HG02885 (cell line): Measurements from ENCODE around the gene PROP1.
"Not testable (repeated sequence)": the region's sequence is repeated elsewhere in the genome, so short reads cannot be mapped to it uniquely, and the experiment has no call there.

Experiments used
- ATAC-seq: cut with Tn5 transposase; IDR thresholded peaks from one replicate; pipeline ENCODE4 v1.9.1; 2021; ENCODE audit warnings: mild to moderate bottlenecking; ENCODE audit not compliant: unreplicated experiment, poor library complexity

The PROP1 gene

DNA sequence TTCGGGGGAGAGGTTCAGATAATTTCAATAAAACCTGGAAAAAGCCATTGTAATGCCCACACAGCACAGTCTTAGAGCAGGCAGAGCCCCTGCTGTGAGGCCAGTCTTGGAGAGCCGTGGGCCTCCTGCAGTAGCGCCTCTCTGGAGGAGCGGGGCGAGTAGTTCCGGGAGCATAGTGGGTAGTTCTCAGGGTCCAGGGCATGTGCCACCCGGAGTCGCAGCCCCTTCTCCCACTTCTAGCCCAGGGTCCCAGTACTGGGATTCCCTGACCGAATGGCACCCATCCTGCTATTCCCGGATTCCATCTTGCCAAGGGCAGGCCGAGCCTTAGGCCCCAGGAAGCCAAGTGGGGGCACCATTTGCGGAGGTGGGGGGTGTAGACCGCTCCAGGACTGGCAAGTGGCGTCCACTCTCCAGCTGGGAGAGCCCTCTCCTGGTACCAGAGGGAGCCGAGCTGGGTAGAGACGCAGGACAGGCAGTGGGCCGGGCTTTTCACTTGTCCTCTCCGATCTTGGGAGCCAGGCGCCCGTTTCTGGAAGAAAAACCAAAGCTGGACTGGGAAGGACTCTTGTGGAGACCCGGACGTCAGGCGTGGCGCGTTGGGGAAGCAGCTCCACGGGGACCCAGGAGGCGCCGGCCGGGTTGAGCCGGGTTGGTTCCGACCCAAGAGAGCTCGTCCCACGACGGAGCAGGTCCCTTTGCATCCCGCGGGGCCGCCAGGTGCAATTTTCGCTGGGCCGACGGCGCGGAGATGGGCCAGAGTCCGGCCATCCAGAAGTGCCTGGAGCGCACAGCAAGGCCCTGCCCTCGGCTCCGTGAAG is 12.1 kb downstream of the PROP1 start:
- no peak for ATAC-seq

DNA sequence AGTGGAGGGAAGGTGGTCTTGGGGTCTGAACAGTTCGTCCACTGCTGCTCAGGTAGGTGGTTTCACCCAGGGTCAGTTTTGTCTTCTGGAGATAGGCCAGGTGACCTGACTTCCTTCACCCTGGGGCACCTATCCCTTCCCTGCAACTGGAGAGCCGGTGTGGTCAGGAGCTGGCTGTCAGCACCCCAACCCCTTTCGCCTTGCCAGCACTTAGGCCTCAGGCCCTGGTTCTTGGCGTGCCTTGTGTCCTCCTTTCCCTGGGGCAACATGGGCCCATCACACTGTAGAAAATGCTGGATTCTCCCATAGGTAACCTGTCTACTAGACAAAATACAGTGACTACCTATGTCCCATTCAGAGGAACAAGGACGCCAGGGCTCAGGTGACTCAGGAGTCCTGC is 13.1 kb downstream of the PROP1 start:
- no peak for ATAC-seq

DNA sequence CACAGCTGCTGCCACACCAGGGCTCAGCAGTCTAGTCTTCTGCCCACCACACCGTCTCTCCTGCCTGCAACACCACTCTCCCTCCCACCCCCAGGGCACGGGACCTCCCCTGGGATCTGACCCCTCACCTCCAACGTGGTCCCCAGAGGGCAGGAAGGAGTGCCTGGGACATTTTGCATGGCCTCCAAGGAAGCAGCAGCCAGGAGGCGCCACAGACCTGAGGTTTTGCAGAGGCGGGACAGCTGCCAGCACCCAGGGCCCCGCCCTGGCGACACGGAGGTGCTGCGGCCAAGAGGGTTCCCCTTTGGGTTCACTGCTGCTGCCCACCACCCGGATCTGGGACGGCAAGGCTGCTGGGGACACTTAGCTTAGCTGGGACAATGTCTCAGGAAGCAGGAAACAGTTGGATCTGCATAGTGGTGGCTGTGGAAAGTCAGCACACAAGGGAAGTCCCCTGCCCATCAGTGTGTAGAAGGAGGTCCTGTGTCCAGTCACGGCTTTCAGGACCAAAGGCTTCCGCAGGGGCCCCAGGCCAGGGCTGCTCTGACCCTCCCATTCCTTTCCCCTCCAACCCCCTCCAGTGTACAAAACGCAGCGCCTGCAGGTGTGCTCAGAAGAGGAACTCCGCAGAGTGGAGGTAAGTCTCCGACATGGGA is 13.8 kb downstream of the PROP1 start:
- no peak for ATAC-seq

DNA sequence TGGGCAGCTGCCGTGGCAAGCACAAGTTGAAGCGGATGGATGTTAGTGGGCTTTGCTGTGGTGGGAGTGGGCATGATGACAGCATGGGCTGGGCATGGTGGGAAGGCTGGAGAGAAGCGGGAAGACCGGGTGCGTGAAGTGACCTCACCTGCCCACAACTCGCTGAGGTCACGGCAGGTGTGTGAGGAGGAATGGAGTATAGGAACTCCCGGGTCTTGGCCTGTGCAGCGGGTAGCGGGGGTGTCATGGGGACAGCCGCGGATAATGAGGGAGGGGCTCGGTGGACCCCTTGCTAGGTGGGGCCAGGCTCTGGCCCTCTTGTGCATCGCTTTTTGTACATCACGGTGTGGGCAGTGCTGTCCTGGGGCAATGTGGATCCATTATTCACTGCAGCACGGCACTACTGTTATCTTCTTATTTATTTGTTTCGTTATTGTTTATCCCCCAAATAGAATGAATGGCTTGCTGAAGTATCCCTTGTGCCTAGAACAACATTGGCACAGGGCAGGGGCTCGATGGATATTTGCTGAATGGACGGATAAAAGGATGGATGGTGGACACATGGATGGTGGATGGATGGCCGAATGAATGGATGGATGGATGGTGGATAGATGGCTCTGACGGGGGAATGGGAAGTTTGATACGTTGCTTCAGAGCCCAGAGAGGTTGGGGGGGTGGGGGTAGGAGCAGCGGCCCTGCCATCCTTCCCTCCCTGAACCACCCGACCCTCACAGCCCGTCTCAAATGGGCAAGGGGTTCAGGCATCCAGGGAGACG is 14.6 kb downstream of the PROP1 start:
- ATAC-seq = no peak

DNA sequence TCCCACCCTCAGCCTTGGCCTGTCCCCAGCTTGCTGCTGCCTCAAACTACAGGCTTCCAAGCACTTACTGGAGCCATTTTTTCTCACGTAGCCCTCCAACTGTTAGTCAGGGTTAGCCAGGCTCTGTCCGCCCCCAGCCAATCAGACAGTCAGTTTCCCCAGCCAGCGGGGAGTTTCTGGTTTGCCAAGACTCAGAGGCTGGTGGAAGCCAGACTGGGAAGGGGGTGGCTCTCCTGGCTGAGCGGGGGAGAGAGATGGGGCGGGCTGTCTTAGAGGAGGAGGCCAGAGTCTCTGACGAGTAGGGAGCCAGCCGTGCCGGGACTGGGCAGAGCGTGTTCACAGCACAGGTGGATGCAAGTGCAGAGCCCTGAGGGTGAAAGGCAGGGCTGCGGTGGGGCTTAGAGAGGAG is 15.3 kb downstream of the PROP1 start:
- no peak for ATAC-seq

DNA sequence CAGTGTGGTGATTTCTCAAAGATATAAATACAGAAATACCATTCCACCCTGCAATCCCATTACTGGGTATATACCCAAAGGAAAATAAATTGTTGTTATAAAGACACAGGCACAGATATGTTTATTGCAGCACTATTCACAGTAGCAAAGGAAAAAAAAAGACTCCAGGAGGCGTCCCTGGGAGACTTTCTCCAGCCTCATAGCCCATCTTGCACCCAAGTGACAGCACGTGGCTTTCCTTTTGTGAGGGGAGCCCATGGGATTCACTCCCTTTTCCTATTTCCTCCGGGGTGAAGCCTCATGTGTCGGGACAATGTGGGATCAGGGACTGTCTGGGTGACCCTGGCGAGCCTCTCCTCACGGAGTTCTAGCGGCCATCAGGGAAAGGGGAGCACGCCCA is 18.4 kb downstream of the PROP1 start:
- ATAC-seq = not testable (repeated sequence)

DNA sequence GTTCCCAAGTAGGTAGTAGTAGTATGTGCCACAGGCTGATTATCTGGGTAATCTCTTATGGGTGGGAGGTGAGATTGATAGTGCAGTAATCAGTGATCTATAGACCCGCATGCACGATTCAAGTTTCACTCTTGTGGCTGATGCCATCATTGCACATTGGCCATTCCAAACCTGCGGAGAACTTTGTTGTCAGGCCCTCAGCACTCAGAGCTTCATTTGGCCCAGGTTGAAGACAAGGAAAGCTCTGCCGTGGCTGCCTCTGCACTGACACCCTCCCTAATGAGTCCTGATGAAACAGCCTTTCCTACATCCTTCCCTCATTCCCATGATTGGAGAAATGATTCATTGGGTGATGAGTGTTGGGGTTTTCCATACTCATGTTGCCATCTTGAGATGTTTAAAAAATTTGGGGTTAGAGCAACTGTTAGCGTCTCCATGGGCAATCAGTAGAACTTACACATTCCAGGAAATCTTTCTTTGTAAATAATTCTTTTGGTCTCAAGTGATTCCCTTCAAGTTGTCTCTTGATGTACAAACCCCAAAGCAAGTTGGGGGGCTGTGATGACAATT is 22.9 kb downstream of the PROP1 start:
- ATAC-seq = no peak

DNA sequence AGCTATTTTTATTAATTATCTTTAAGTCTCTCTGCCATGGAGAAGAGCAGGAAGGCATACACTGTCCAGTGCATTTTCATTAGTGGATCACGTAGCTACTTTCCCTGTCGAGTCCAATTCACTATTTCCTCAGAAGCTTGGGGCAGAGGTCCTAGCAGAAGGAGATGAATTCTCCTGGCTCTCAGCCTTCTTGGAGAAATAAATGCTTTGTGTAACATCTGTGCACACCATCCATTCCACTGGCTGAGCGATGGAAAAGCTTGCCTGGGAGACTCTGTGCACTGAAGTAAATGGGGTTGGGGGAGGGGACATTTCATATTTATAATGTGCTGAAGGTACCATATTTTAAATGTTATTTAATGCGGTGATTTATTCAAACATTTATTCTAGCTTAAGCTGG is 23.4 kb downstream of the PROP1 start:
- no peak for ATAC-seq

DNA sequence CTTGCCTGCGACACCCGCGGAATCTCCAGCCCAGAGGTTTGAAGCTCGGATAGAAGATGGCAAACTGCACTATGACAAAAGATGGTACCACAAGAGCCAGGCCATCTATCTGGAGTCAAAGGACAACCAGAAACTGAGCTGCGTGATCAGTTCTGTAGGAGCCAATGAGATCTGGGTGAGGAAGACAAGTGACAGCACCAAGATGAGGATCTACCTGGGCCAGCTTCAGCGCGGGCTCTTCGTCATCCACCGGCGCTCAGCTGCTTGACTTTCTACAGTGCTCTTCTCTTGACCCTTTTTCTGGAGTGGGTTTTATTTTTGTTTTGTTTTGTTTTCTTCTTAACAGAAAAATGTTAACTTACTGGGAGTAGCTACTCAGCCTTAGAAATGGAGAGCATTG is 24.0 kb downstream of the PROP1 start:
- ATAC-seq = not testable (repeated sequence)

DNA sequence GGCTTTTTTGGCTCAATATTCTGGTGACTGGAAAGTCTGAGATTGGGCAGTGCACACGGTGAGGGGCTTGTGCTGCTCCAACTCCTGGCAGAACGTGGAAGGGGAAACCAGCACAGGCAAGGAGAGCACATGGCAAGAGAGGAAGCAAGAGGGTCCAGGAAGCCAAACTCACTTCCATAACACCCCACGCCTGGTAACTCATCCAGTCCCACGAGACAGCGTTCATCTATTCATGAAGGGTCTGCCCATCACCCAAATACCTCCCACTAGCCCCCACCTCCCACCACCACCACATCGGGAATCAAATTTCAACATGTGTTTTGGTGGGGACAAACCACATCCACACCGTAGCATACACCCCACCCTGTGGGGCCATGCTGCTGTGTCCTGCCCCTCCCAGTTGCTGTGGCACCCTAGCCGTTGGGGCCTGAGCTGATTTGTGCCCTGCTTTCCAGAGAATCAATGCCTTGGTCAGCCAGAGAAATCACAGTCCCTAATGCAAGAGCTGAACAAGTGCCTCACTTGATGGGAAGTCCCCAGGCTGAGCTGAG is 27.3 kb downstream of the PROP1 start:
- no peak for ATAC-seq

DNA sequence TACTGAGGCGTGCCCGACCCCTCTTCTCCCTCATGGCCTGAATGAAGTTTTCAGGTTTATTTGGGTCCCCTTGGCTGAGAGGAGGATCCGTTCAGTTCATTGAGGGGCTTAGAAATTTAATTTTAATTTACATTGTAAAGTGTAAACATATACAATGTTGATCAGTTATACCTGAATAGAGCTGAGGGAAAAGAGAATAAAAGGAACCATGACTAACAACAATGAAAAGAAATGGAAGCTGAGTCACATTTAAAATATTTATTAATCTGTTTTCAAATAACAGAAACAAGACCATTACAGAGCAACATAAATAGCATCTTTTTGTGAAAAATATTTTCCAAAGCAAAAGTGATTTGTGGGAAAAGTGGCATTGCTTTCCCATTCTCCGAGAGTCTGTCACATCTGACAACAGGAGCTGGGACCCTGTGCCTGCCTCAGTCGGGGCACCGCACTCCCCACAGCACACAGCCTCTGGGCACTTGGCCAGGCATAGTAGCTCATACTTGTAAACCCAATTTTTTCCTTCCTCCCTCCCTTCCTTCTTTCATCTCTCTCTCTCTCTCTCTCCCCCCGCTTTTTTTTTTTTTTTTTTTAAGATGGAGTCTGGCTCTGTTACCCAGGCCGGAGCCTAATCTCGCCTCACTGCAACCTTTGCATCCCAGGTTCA is 28.7 kb downstream of the PROP1 start:
- no peak for ATAC-seq

DNA sequence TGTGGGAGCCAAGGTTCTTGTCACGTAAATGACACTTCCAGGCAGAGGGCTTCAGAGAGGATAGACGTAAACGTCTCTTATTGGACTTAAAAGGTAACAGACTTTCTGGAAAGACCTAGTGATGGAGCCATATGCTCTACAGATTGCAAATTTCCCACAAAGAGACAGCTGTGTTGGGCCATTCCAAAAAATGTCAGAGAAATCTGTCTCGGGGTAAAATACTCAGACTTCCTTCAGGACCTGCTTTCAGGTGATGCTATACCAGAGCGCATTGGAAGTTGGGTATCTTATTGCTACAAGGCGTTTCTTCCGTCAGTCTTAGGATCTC is 29.2 kb downstream of the PROP1 start:
- ATAC-seq = no peak

DNA sequence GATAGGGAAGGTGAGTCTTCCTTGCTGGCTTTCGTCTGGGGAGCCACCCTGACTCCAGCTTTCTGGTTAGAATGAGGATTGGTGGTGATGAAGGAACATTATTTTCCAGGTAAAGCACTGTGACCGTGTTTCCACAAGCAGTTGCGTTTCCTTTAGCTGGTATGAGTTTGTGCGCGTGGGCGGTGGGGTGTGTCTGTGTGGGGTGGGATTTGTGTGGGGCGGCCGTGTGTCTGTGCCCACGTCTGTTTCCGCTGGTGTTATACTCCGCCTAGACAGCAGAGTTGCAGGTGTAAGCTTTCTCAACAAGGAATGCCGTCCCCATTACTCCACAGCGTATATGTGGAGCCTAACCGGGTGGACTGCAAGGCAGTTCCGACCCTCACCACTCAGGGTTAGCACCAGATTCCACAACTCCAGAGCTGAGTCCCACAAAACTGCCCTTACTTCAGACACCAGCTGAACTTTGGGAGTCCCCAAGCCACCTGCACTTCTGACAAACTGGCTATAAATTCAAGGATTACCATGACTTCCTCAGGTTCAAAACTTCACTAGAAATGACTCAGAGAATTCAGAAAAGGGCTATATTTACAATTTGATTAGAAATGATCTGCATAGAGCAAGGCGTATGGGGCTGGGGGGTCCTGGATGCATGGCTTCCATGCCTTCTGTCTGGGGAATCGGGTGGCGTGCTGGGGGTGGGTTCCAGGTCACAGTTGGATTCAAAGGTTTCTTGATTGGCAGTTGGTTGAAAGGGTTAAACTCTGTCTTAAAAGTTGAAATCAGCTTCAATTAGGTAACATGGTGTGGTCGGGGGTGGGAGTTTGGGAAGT is 29.8 kb downstream of the PROP1 start:
- ATAC-seq = no peak

DNA sequence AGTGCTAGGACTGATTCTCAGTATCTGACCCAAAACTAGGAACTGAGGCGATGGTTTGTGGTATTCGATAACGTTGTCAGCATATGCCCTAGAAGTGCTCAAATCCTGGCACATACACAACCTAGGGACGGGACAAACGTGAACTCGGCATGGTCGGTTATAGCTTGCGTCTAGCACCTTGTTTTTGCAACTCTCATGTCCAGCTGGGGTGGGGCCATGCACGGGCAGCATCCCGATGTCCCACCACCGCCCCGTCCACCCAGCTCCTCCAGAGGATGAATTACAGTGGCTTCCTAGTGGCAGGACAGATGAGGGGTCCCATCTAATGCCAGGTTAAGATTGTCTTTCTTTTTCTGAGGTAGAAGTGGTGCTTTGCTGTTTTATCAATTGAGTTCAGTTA is 31.6 kb downstream of the PROP1 start:
- no peak for ATAC-seq

DNA sequence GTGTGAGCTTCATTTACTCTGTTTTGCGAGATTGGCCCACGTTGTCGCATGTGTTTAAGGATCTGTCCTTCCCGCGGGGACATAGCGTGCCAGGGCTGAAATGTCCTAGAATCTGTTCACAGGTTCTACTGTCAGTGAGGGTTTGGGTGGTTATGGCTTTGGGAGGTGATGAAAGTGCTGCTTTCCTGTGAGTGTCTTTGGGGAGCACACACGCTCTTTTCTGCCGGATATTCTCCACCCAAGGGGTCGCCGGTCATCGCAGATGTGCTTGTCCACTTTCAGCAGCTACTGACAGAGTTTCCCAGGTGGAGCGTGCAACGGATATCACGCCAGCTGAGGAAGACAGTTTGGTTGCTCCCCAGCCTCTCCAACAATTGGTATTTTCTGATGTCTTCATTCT is 32.1 kb downstream of the PROP1 start:
- ATAC-seq = no peak

DNA sequence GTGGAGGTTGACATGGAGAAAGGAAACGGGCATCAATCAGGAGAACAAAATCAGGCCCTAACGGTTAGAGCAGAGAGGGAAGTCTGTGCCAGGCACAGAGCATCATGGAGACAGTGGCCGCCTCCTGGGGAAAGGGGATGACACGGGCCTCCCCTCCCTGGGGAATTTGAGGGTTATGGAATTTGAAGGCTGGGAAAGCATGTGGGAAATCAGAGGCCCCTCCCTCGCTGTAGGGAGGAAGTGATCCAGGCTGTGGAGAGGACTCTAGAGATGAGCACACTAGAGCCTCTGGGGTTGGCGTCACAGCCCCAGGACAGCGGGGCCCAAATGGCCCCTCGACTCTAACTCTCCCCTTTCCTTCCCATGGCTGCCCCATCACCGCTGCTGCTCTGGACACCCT is 36.7 kb downstream of the PROP1 start:
- no peak for ATAC-seq

DNA sequence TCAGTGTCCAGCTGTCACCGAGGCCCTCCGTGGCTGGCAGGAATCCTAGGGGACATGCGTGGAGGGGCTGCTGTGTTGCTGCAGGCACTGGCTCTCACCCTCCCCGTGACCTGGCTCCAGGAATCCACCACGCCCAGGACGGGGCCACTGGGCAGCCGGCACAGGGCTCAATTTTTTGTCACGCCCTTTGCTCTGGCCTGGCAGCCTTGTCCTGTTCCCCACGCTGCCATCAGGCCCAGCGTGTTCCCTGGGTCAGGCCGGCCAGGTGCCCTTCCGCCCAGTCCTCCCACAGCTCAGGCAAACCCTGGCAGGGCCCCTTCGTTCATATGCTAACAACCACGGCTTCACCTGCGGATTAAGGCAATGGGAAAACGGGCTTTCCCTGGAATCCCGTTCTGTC is 37.3 kb downstream of the PROP1 start:
- ATAC-seq = no peak

DNA sequence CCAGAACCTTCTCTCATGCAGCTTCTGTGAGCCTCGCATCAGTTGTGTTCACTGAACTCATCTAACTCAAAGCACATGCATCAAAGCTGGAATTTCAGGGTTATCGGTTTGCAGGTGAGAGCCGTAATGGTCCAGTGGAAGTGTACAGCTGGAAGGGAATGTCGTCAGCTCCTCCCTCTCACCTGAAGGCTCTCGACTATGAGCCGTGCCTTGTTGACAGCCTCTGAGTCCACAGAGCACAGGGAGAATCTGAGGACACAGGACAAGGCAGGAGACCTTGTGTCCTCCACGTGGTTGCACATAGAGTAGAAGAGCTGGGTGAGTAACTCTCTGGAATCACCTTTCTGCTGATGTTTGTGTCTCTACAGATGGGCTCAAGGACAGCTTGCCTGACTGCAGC is 38.8 kb downstream of the PROP1 start:
- ATAC-seq = no peak

DNA sequence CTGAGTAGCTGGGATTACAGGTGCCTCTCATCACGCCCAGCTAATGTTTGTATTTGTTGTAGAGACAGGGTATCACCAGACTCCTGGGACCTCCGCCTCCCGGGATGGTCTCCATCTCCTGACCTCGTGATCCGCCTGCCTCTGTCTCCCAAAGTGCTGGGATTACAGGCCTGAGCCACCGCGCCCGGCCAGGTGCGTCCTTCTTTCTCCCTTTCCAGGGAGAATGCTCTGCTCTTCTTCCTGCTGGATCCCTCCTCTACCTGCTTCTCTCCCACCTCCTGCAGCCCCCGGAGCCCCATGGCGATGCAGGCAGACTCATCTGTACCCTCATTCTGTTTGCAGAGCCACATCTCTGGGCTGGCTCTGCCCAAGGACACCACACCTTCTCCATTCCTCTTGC is 42.9 kb downstream of the PROP1 start:
- not testable (repeated sequence) for ATAC-seq
